ENCODE data around the gene GFPT2.
A peak's percentile ranks its signal among the peaks of the same experiment; 100 is the strongest.

GFPT2 gene

GRCh38 chr5:180294913-180295555 is 58.1 kb downstream of the GFPT2 start:
- TF ChIP-seq CTCF (IDR thresholded peaks at IDR 0.05; ENCODE audit: extremely low read depth, missing control alignments) = no peak
- no peak for DNase-seq (ENCODE audit: low spot score)

GRCh38 chr5:180294411-180294810 is 58.7 kb downstream of the GFPT2 start:
- DNase-seq (ENCODE audit: low spot score) = no peak
- no peak for TF ChIP-seq CTCF (IDR thresholded peaks at IDR 0.05; ENCODE audit: extremely low read depth, missing control alignments)

GRCh38 chr5:180291943-180292831 is 60.9 kb downstream of the GFPT2 start, which contains the start of gene MAPK9:
MAPK9 (minus strand) TSS chr5:180292083; CDS start chr5:180280561, 11,522 bp downstream.
- no peak for TF ChIP-seq CTCF (IDR thresholded peaks at IDR 0.05; ENCODE audit: extremely low read depth, missing control alignments)
- peak; percentile 98 for DNase-seq (ENCODE audit: low spot score)

GRCh38 chr5:180291234-180291940 is 61.7 kb downstream of the GFPT2 start:
- DNase-seq (ENCODE audit: low spot score) = no peak

GRCh38 chr5:180290568-180291233 is 62.4 kb downstream of the GFPT2 start:
- TF ChIP-seq CTCF (IDR thresholded peaks at IDR 0.05; ENCODE audit: extremely low read depth, missing control alignments) = no peak
- no peak for DNase-seq (ENCODE audit: low spot score)

More at GRCh38 chr5:180291234-180291940, 61.7 kb downstream of the GFPT2 start:
- TF ChIP-seq CTCF (IDR thresholded peaks at IDR 0.05; ENCODE audit: extremely low read depth, missing control alignments) = peak; percentile 29

GRCh38 chr5:180289966-180290365 is 63.2 kb downstream of the GFPT2 start:
- no peak for TF ChIP-seq CTCF (IDR thresholded peaks at IDR 0.05; ENCODE audit: extremely low read depth, missing control alignments)
- DNase-seq (ENCODE audit: low spot score) = no peak
